ENCODE measurements around the gene RSPO1.

The RSPO1 gene

GRCh38 chr1:37621326-37621870 is 13.3 kb downstream of the RSPO1 start:
- Histone ChIP-seq H3K18ac (ENCODE audit: low read length) (no peak overlapping the region), H3K14ac (ENCODE audit: low read length) (no peak overlapping the region), H3K4ac (ENCODE audit: low read length) (no peak overlapping the region), H4K91ac (ENCODE audit: low read depth, low read length, poor library complexity) (no peak overlapping the region), H3K9me3 (replicated peaks in 1 of 2; ENCODE audit: control insufficient read depth in 2 of 2, insufficient read depth in 1 of 2, low read depth in 1 of 2, low read length in 2 of 2) (peaks cover 0 to 2% of the 10 kb centered on the region in 2 donors), H2AFZ (ENCODE audit: low read length) (no peak overlapping the region), H4K8ac (ENCODE audit: low read depth, low read length) (no peak overlapping the region), H2BK15ac (ENCODE audit: low read length) (no peak overlapping the region), H3K9ac (ENCODE audit: low read depth, low read length, poor library complexity) (no peak overlapping the region), H2BK12ac (ENCODE audit: low read length) (no peak overlapping the region), H2AK5ac (ENCODE audit: low read depth, low read length) (no peak overlapping the region), H3K27me3 (ENCODE audit: control insufficient read depth in 3 of 3, insufficient read depth in 3 of 3, low read depth in 1 of 3, low read length in 3 of 3) (peaks cover 0 to 74% (median 0%) of the 10 kb centered on the region in 3 experiments), H3K4me1 (ENCODE audit: control insufficient read depth in 2 of 2, insufficient read depth in 1 of 2, low read depth in 1 of 2, low read length in 2 of 2) (no peaks in the 10 kb centered on the region), H2BK120ac (ENCODE audit: low read depth, low read length) (no peak overlapping the region), H3K36me3 (replicated peaks in 1 of 2; ENCODE audit: control insufficient read depth in 2 of 2, insufficient read depth in 2 of 2, low read length in 2 of 2) (no peaks in the 10 kb centered on the region), H2BK5ac (ENCODE audit: low read length) (no peak overlapping the region), H3K4me3 (ENCODE audit: low read length in 2 of 2) (no peak overlapping the region), H3K23ac (ENCODE audit: low read depth, low read length, poor library complexity) (no peak overlapping the region), H3K4me2 (ENCODE audit: insufficient read depth, low read length, poor library complexity, severe bottlenecking) (no peak overlapping the region), H3K27ac (replicated peaks; ENCODE audit: low read length) (no peak overlapping the region), H3K79me1 (ENCODE audit: low read depth, low read length) (no peaks in the 10 kb centered on the region)
- no peak for DNase-seq (ENCODE audit: low spot score)
- no CpG with 5 or more reads among the region's 10 CpGs for WGBS, 2 donors (ENCODE audit: extremely low coverage in 2 of 2, insufficient read length in 2 of 2, insufficient replicate concordance in 1 of 2)

- Histone ChIP-seq H3K4ac (ENCODE audit: low read length) (no peak overlapping the region), H3K27ac (replicated peaks; ENCODE audit: low read length) (no peak overlapping the region), H2AK5ac (ENCODE audit: low read depth, low read length) (no peak overlapping the region), H3K18ac (ENCODE audit: low read length) (no peak overlapping the region), H3K4me2 (ENCODE audit: insufficient read depth, low read length, poor library complexity, severe bottlenecking) (no peak overlapping the region), H3K4me1 (ENCODE audit: control insufficient read depth in 2 of 2, insufficient read depth in 1 of 2, low read depth in 1 of 2, low read length in 2 of 2) (no peaks in the 10 kb centered on the region), H3K79me1 (ENCODE audit: low read depth, low read length) (no peaks in the 10 kb centered on the region), H4K8ac (ENCODE audit: low read depth, low read length) (no peak overlapping the region), H2BK12ac (ENCODE audit: low read length) (no peak overlapping the region), H3K14ac (ENCODE audit: low read length) (no peak overlapping the region), H2BK120ac (ENCODE audit: low read depth, low read length) (no peak overlapping the region), H3K27me3 (ENCODE audit: control insufficient read depth in 3 of 3, insufficient read depth in 3 of 3, low read depth in 1 of 3, low read length in 3 of 3) (peaks cover 0 to 74% (median 0%) of the 10 kb centered on the region in 3 experiments), H3K4me3 (ENCODE audit: low read length in 2 of 2) (no peak overlapping the region), H3K9ac (ENCODE audit: low read depth, low read length, poor library complexity) (no peak overlapping the region), H2BK5ac (ENCODE audit: low read length) (no peak overlapping the region), H4K91ac (ENCODE audit: low read depth, low read length, poor library complexity) (no peak overlapping the region), H2AFZ (ENCODE audit: low read length) (no peak overlapping the region), H2BK15ac (ENCODE audit: low read length) (no peak overlapping the region), H3K23ac (ENCODE audit: low read depth, low read length, poor library complexity) (no peak overlapping the region), H3K9me3 (replicated peaks in 1 of 2; ENCODE audit: control insufficient read depth in 2 of 2, insufficient read depth in 1 of 2, low read depth in 1 of 2, low read length in 2 of 2) (peaks cover 0 to 2% of the 10 kb centered on the region in 2 donors), H3K36me3 (replicated peaks in 1 of 2; ENCODE audit: control insufficient read depth in 2 of 2, insufficient read depth in 2 of 2, low read length in 2 of 2) (no peaks in the 10 kb centered on the region)
- WGBS, 2 donors (ENCODE audit: extremely low coverage in 2 of 2, insufficient read length in 2 of 2, insufficient replicate concordance in 1 of 2): no CpG with 5 or more reads among the region's 6 CpGs
- no peak for DNase-seq (ENCODE audit: low spot score)
Measured at GRCh38 chr1:37620707-37621106, 14.0 kb downstream of the RSPO1 start.

GRCh38 chr1:37616330-37616729 is 18.4 kb downstream of the RSPO1 start:
- Histone ChIP-seq H3K4me2 (ENCODE audit: insufficient read depth, low read length, poor library complexity, severe bottlenecking) (no peak overlapping the region), H3K27ac (replicated peaks; ENCODE audit: low read length) (no peak overlapping the region), H3K14ac (ENCODE audit: low read length) (no peak overlapping the region), H4K91ac (ENCODE audit: low read depth, low read length, poor library complexity) (no peak overlapping the region), H3K23ac (ENCODE audit: low read depth, low read length, poor library complexity) (peak overlapping the region; percentile 49), H2AK5ac (ENCODE audit: low read depth, low read length) (no peak overlapping the region), H3K79me1 (ENCODE audit: low read depth, low read length) (no peaks in the 10 kb centered on the region), H3K9me3 (replicated peaks in 1 of 2; ENCODE audit: control insufficient read depth in 2 of 2, insufficient read depth in 1 of 2, low read depth in 1 of 2, low read length in 2 of 2) (peaks cover 0 to 2% of the 10 kb centered on the region in 2 donors), H3K36me3 (replicated peaks in 1 of 2; ENCODE audit: control insufficient read depth in 2 of 2, insufficient read depth in 2 of 2, low read length in 2 of 2) (no peaks in the 10 kb centered on the region), H2BK5ac (ENCODE audit: low read length) (no peak overlapping the region), H3K27me3 (ENCODE audit: control insufficient read depth in 3 of 3, insufficient read depth in 3 of 3, low read depth in 1 of 3, low read length in 3 of 3) (peaks cover 0 to 81% (median 0%) of the 10 kb centered on the region in 3 experiments), H3K4me3 (ENCODE audit: low read length in 2 of 2) (no peak overlapping the region), H2BK15ac (ENCODE audit: low read length) (no peak overlapping the region), H2BK120ac (ENCODE audit: low read depth, low read length) (no peak overlapping the region), H4K8ac (ENCODE audit: low read depth, low read length) (no peak overlapping the region), H2BK12ac (ENCODE audit: low read length) (no peak overlapping the region), H3K18ac (ENCODE audit: low read length) (peak overlapping the region; percentile 51), H3K9ac (ENCODE audit: low read depth, low read length, poor library complexity) (no peak overlapping the region), H3K4ac (ENCODE audit: low read length) (no peak overlapping the region), H2AFZ (ENCODE audit: low read length) (no peak overlapping the region), H3K4me1 (ENCODE audit: control insufficient read depth in 2 of 2, insufficient read depth in 1 of 2, low read depth in 1 of 2, low read length in 2 of 2) (no peaks in the 10 kb centered on the region)
- no peak for DNase-seq (ENCODE audit: low spot score)
- no CpG with 5 or more reads among the region's 14 CpGs for WGBS, 2 donors (ENCODE audit: extremely low coverage in 2 of 2, insufficient read length in 2 of 2, insufficient replicate concordance in 1 of 2)

DNA sequence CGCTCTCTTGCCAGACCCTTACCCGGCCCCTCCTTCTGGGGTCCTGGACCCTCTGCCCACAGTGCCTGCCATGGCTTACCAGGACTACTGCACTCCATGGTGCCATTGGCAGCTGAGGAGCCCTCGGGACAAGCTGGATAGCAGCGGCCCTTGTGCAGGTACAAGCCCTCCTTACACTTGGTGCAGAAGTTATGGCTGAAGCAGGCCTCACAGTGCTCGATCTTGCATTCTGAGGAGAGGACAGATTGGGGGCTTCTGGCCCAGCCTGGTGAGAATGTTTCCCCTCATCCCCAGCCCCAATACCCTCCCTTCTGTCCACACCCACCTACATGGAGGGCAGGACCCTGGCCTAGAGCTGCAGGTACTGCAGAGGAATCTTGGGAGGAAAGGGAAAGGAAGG is 20.6 kb downstream of the RSPO1 start:
- peaks cover 0 to 89% (median 0%) of the 10 kb centered on the region in 3 experiments for H3K27me3 ChIP-seq (ENCODE audit: control insufficient read depth in 3 of 3, insufficient read depth in 3 of 3, low read depth in 1 of 3, low read length in 3 of 3)
- H2BK5ac ChIP-seq (ENCODE audit: low read length): no peak overlapping the region
- H3K14ac ChIP-seq (ENCODE audit: low read length): no peak overlapping the region
- H3K27ac ChIP-seq (replicated peaks; ENCODE audit: low read length): no peak overlapping the region
- no peaks in the 10 kb centered on the region for H3K9me3 ChIP-seq (replicated peaks in 1 of 2; ENCODE audit: control insufficient read depth in 2 of 2, insufficient read depth in 1 of 2, low read depth in 1 of 2, low read length in 2 of 2)
- no peak overlapping the region for H4K8ac ChIP-seq (ENCODE audit: low read depth, low read length)
- peak overlapping the region; percentile 8 for H2BK15ac ChIP-seq (ENCODE audit: low read length)
- H3K4me1 ChIP-seq (ENCODE audit: control insufficient read depth in 2 of 2, insufficient read depth in 1 of 2, low read depth in 1 of 2, low read length in 2 of 2): no peaks in the 10 kb centered on the region
- no peak for DNase-seq (ENCODE audit: low spot score)
- peak overlapping the region; percentile 21 for H3K18ac ChIP-seq (ENCODE audit: low read length)
- no peaks in the 10 kb centered on the region for H3K79me1 ChIP-seq (ENCODE audit: low read depth, low read length)
- no peak overlapping the region for H3K4ac ChIP-seq (ENCODE audit: low read length)
- H3K36me3 ChIP-seq (replicated peaks in 1 of 2; ENCODE audit: control insufficient read depth in 2 of 2, insufficient read depth in 2 of 2, low read length in 2 of 2): no peaks in the 10 kb centered on the region
- WGBS, 2 donors (ENCODE audit: extremely low coverage in 2 of 2, insufficient read length in 2 of 2, insufficient replicate concordance in 1 of 2): no CpG with 5 or more reads among the region's 5 CpGs
- H3K4me2 ChIP-seq (ENCODE audit: insufficient read depth, low read length, poor library complexity, severe bottlenecking): no peak overlapping the region
- peak overlapping the region; percentile 58 for H3K23ac ChIP-seq (ENCODE audit: low read depth, low read length, poor library complexity)
- no peak overlapping the region for H2AK5ac ChIP-seq (ENCODE audit: low read depth, low read length)
- H3K4me3 ChIP-seq (ENCODE audit: low read length in 2 of 2): no peak overlapping the region
- H2AFZ ChIP-seq (ENCODE audit: low read length): no peak overlapping the region
- no peak overlapping the region for H2BK12ac ChIP-seq (ENCODE audit: low read length)
- peak overlapping the region; percentile 44 for H3K9ac ChIP-seq (ENCODE audit: low read depth, low read length, poor library complexity)
- no peak overlapping the region for H4K91ac ChIP-seq (ENCODE audit: low read depth, low read length, poor library complexity)
- no peak overlapping the region for H2BK120ac ChIP-seq (ENCODE audit: low read depth, low read length)
